Kidney capillary endothelial cell (primary cell): ENCODE data around the gene NLRP3.
A peak's percentile ranks its signal among the peaks of the same experiment; 100 is the strongest.

Source experiments
- DNase-seq: peaks from one replicate; pipeline ENCODE4 v3.0.0-alpha.2; 2018; ENCODE audit warnings: low spot score

Gene NLRP3

GRCh38 chr1:247437551-247438505 is 21.9 kb downstream of the NLRP3 start:
- DNase-seq, result no peak

- DNase-seq, result no peak
Observed at GRCh38 chr1:247440001-247440620, 24.1 kb downstream of the NLRP3 start.

- DNase-seq, result no peak
Observed at GRCh38 chr1:247441606-247442005, 25.6 kb downstream of the NLRP3 start.

- DNase-seq, result no peak
Observed at GRCh38 chr1:247442164-247442563, 26.2 kb downstream of the NLRP3 start.

GRCh38 chr1:247443641-247444040 is 27.7 kb downstream of the NLRP3 start:
- DNase-seq, result no peak

- DNase-seq, result no peak
Observed at GRCh38 chr1:247444571-247444970, 28.6 kb downstream of the NLRP3 start.

- DNase-seq, result no peak
Observed at GRCh38 chr1:247445526-247446356, 29.8 kb downstream of the NLRP3 start.

GRCh38 chr1:247447162-247447909 is 31.4 kb downstream of the NLRP3 start:
- no peak for DNase-seq

GRCh38 chr1:247448107-247448791 is 32.3 kb downstream of the NLRP3 start:
- peak; percentile 45 for DNase-seq

- DNase-seq, result no peak
Observed at GRCh38 chr1:247451388-247452010, 35.5 kb downstream of the NLRP3 start.

GRCh38 chr1:247452447-247453039 is 36.6 kb downstream of the NLRP3 start:
- no peak for DNase-seq

GRCh38 chr1:247453245-247453644 is 37.3 kb downstream of the NLRP3 start:
- DNase-seq, result no peak

- DNase-seq, result no peak
Observed at GRCh38 chr1:247453997-247454396, 38.0 kb downstream of the NLRP3 start.

- DNase-seq, result no peak
Observed at GRCh38 chr1:247456021-247456420, 40.0 kb downstream of the NLRP3 start.

- no peak for DNase-seq
Observed at GRCh38 chr1:247456914-247457639, 41.1 kb downstream of the NLRP3 start.

- DNase-seq, result no peak
Observed at GRCh38 chr1:247459507-247459906, 43.5 kb downstream of the NLRP3 start.

GRCh38 chr1:247465796-247466195 is 49.8 kb downstream of the NLRP3 start:
- no peak for DNase-seq

- no peak for DNase-seq
Observed at GRCh38 chr1:247467129-247467528, 51.2 kb downstream of the NLRP3 start.

GRCh38 chr1:247468481-247469140 is 52.6 kb downstream of the NLRP3 start:
- DNase-seq, result no peak
